HG03575 (cell line): ENCODE data around the gene TBX21.
"Not testable (repeated sequence)": the region's sequence is repeated elsewhere in the genome, so short reads cannot be mapped to it uniquely, and the experiment has no call there.

ENCODE experiments used
- ATAC-seq: cut with Tn5 transposase; IDR thresholded peaks from one replicate; pipeline ENCODE4 v1.9.1; 2021; ENCODE audit not compliant: unreplicated experiment, insufficient number of reproducible peaks, low FRiP score; ENCODE audit errors: extremely low read depth

The TBX21 gene

DNA sequence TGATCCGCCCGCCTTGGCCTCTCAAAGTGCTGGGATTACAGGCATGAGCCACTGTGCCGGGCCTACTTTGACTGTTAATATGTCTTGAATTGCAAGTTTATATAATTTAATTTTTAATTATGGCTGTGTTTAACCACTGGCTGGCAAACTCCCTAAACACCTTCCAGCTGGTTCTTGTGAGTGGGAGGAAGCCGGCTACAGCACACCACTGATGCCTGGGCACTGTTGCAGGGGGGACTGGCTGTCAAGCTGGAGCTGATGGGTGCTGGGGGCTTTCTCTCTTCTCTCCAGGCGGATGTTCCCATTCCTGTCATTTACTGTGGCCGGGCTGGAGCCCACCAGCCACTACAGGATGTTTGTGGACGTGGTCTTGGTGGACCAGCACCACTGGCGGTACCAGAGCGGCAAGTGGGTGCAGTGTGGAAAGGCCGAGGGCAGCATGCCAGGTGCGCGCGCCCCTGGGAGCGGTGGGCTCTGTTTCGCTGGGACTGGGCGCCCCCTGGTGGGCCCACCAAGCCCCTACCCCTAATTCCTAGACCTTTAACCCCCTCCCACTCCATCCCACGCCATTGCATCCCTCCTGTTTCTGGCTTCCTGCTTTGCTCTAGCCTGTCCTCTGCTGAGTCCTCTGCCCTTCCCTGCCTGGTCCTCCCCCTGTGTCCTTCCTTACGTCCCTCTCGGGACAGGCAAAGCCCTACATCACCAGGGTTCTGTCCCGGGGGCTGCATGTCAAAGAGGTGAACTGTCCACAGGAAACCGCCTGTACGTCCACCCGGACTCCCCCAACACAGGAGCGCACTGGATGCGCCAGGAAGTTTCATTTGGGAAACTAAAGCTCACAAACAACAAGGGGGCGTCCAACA lies 9.5 kb downstream of the TBX21 start:
- ATAC-seq, result no peak

DNA sequence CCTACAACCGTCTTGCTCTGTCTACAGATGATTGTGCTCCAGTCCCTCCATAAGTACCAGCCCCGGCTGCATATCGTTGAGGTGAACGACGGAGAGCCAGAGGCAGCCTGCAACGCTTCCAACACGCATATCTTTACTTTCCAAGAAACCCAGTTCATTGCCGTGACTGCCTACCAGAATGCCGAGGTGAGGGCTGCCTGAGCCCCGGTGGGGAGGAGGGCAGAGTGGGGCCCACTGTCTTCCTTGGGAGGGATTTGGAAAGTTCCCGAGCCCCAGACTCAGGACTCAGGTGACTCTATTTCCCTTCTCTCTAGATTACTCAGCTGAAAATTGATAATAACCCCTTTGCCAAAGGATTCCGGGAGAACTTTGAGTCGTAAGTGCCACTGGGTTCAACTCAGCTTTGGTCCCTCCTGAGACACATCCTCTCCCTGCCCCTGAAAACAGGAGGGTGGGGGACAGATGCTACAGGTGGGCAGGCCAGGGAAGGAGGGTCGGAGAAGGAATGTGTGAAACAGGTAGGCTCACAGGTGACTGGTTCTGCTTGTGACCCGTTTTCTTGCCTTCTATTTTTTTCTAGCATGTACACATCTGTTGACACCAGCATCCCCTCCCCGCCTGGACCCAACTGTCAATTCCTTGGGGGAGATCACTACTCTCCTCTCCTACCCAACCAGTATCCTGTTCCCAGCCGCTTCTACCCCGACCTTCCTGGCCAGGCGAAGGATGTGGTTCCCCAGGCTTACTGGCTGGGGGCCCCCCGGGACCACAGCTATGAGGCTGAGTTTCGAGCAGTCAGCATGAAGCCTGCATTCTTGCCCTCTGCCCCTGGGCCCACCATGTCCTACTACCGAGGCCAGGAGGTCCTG lies 11.4 kb downstream of the TBX21 start:
- ATAC-seq, result no peak

DNA sequence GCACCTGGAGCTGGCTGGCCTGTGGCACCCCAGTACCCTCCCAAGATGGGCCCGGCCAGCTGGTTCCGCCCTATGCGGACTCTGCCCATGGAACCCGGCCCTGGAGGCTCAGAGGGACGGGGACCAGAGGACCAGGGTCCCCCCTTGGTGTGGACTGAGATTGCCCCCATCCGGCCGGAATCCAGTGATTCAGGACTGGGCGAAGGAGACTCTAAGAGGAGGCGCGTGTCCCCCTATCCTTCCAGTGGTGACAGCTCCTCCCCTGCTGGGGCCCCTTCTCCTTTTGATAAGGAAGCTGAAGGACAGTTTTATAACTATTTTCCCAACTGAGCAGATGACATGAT lies 12.0 kb downstream of the TBX21 start:
- ATAC-seq, result no peak

DNA sequence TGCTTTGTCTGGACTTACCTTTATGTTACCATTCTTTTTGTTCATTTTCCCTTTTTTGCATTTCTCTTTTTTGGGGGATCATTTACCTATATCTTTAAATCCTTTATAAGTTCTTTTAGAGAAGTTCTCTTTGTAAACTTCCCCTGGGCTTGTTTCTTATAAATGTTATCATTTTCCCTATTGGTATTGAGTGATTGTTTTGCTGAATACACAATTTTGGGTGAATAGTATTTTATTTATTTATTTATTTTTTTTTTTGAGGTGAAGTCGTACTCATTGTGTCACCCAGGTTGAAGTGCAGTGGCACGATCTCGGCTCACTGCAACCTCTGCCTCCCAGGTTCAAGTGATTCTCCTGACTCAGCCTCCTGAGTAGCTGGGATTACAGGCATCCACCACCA lies 18.4 kb downstream of the TBX21 start:
- ATAC-seq, result no peak

DNA sequence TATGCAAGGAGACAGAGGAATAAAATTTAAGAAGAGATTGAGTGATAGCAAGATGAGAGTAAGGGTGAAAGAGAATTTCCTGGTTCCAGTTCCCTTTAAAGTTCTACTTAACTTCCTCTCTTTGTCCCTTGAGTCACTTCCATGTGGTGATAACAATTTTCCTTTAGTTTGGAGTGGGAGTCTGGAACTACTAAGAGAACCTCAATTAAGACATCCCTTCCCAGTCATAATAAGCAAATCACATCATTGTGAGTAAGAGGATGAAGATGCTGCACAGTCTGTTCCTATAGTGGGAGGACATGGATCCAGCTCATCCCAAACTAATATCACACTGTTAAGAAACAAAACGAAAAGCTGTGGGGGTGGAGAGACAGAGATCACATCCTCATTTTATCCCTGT lies 24.4 kb downstream of the TBX21 start:
- ATAC-seq, result no peak

DNA sequence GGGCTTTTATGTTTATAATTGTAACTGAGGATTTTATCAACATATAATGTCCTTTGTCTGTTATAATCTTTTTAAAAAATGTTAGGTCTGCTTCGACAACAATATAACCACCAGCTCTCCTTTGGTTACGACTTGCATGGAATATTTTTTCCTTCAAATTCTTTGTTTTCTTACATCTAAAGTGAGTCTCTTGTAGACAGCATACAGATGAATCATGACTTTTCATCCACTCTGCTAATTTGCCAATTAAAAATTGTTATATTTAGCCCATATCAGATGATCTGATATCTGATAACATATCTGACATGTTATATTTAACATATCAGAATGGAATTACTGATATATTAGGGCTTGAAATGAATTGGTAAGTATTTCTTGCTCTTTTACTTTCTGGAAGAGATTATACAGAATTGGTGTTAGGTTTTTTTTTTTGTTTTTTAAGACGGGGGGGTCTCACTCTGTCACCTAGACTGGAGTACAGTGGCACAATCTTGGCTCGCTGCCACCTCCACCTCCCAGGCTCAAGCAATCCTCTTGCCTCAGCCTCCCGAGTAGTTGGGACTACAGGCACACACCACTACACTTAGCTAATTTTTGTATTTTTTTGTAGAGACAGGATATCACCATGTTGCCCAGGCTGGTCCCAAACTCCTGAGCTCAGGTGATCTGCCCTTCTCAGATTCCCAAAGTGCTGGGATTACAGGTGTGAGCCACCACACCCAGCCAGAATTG lies 27.5 kb downstream of the TBX21 start:
- ATAC-seq, result no peak

DNA sequence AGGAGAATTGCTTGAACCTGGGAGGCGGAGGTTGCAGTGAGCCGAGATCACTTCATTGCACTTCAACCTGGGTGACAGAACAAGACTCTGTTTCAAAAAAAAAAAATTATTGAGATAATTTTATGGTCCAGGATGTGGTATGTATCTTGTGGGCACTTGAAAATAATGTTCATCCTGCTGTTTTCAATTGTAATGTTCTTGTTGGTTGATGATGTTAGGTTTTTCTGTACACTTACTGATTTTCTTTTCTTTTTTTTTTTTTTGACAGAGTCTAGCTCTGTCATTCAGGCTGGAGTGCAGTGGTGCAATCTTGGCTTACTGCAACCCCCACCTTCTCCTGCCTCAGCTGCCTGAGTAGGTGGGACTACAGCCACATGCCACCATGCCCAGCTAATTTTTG lies 29.7 kb downstream of the TBX21 start:
- ATAC-seq, result no peak

DNA sequence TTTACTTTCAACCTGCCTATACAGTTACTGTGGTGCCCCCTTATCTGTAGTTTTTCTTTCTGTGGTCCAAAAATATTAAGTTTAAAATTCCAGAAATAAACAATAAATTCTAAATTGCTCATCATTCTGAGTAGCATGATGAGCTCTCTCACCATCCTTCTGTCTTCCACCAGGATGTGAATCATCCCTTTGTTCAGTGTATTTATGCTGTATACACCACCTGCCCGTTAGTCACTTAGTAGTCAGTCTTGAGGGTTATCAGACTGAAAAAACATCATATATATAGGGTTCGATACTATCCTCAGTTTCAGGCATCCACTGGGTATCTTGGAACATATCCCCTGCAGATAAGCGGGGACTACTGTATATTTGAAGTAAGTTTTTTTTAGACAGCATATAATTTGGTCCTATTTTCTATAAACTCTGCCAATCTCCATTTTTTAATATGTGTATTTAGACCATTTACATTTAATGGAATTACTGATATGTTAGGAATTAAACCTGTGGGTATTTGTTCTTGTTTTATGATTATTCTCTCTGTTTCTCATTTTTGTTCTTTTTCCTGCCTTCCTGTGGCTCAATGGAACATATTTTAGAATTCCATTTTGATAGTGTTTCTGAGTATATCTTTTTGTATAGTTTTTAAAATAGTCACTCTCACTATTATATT lies 31.0 kb downstream of the TBX21 start:
- no peak for ATAC-seq

DNA sequence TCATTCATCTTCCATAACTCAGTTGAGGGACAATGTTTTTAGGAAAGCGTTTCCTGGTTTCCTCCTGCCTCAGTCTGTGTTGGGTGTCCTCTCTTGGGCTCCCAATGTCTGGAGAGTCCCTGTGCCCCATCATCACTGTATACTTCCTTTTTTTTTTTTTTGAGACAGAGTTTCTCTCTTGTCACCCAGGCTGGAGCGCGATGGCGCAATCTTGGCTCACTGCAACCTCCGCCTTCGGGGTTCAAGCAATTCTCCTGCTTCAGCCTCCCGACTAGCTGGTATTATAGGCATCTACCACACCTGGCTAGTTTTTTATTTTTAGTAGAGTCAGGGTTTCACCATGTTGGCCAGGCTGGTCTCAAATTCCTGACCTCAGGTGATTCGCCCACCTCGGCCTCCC lies 40.6 kb downstream of the TBX21 start:
- ATAC-seq, result not testable (repeated sequence)

DNA sequence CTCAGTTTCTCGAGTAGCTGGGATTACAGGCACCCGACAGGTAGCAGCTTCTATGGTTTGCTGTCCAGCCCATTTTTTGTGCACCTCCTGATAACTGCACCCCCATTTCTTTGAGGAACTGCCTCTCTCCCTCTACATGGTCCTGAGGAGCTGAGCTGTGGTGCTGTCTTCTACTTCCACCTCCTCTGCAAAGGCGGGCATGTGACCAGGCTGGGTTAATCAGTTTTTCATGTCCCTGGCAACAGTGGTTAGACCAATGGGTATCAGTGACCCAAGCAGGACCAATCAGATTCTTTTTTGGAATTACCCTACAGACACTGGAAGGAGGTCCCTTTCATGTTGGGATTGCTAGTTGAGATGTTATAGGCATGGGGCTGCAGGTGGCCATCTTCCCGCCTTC lies 41.3 kb downstream of the TBX21 start:
- no peak for ATAC-seq

DNA sequence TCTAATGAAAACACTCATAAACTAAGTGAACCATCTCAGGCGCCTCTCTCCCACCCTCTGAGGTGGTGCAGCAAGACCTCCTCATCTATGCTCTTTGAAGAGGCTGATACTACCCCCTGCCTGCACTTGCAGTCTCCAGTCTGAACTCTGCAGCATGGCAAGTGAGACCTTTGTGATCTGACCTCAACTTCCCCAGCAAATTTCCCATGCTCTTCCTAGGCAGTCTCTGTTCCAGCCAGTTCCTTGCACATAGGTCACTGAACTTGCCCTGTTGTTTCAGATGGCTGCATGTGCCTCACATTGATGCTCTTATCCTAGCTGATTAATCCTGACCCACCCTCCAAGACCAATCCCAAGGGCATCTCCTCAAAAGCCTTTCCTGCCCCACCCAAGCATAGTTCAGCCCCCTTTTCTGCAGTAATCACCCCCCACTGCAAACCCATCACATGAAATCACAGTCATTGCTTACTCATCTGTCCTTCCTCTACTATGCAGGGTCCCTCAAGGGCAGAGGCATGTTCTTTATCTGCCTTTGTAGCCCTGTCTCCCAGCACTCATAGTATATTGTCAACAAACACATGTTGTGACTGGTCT lies 42.0 kb downstream of the TBX21 start:
- no peak for ATAC-seq

DNA sequence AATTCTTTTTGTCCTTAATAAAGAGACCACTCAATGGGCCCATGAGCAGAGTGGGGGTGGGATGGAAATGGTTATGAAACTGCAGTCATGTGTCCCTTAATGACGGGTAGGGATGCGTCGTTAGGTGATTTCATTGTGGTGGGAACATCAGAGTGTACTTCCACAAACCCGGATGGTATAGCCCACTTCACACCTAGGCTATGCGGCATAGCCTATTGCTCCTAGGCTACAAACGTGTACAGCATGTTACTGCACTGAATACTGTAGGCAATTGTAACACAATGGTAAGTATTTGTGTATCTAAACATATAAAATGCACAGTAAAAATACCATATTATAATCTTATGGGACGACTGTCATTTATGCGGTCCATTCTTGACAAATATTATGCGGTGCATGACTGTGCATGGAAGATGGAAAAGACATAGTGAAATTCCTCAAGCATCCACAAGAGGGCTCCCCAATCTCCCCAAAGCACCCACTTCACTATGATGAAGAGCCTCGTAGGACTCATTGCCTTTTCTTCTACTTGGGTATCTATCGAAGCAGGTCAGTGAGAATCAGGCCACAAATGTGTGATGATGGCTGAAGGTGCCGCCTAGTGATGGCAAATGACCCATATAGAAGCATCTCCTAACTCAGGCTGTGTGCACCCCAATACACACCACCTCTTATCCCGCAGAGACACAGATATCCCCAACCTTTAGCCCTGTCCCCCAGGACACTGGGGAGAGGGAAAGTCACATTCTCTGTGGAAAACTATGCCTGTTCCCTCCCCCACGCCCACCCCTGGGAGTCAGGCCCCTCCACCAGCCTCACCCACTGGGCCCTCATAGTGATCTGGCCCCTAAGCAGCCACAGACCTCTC lies 43.5 kb downstream of the TBX21 start:
- ATAC-seq, result no peak

DNA sequence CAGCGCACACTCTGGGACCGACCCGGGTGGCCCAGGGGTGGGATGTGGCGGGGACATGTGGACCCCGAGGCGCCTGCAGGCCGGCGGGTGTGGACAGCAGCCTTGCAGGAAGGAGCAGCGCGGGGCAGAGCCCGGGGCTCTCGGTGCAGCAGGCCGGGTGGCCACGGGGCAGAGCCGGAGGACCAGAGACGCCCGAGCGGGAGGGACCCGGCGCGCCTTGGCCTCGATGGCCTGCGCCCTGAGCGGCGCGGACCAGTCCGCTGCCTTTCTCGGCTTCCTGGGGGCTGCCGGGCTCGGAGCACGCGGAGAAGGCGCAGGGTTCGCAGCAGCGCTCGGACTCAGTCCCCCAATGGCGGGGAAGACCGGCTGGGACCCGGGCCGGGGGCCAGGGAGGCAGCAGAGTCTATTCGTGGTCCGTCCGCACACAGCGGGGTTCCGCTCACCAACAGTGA lies 45.2 kb downstream of the TBX21 start:
- ATAC-seq, result no peak

DNA sequence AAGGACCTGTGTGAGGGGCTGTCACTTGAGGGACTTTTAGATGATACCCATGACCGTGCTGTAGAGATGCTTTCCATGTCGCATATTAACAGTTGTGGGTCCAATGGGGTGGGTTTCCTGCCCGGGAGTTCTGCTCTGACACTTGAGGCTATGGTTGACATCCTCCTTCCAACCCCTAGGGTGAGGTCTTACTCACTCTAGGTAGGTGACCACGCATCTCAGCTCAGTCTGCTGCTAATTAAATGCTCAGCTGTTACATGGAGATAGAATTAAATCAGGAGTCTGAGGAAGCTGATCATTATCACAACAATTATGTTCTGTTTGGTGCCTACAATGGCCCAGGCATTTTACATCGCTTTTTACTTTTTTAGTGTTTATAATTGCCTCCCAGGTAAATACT lies 48.4 kb downstream of the TBX21 start:
- no peak for ATAC-seq

DNA sequence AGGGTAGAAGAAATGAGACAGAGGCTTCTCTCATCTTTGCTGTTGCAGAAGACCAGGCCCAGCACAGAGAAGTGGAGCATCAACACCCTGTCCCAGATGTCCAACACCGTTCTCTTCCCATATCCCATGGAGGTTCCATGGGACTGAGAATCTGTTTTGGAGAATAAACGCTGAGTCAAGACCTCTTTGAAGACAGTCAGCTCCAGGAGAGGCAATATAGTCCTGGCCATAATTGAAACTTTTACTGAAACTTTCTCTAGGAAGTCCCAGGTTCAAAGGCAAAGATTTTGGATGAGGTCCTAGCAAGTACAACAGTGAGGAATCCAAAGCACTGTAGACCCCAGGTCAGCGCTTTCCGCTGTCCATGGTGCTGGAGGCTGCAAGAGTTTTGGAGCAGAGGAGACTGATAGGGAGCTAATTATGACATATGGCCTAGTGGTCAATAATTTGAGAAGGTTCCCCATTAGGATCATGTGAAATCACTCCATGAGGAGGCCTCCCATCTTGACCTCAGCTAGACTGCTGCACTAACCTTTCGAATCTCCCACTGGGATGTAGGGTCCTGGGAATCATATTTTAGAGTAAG lies 52.6 kb downstream of the TBX21 start:
- ATAC-seq, result no peak

DNA sequence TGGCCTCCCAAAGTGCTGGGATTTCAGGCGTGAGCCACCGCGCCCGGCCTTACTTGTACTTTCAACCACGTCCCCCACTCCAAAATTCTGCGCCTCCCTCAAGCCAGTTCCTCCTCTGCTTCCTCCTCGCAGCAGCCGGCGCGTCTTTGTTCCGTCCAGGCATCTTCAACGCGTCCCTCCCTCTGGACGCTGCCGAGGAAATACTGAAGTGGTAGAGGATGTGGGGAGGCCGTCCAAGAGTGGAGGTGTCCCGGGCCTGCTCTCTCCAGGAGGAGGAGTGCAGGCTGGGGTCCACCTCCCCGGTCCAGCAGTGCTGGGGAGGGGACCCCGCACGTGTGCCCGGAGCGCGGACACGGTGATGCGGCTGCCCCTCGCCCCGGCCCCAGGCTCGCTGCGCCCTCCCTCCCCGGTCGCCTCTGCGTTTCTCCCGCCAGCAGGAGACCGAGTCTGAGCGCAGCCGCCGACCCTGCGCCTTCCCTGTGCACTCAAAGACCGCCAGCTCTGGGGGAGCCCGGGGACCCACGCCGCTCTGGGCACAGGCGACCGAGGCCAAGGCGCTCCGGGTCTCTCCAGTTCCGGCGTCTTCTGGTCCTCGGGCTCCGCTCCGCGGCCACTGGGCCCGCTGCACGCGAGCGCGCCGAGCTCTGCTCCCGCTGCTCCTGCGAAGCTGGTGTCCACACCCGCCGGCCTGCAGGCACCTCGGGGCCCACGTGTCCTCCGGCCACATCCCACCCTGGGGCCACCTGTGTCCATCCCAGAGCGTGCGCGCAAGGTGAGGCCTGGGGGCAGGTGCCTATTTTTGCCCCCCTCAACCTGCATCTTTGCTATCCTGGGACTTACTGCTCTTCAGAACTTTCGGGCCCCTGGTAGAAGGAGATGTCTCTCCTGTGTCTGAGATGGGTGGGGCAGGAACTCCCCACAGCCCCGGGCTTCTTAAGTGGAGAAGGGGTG lies 56.9 kb downstream of the TBX21 start:
- ATAC-seq, result no peak
